ENCODE results near the gene ITGAD. TPM values are rescaled to one million over a fixed set of nuclear protein-coding genes. Genes with fewer than 3 reads are reported as not detected.

Gene ITGAD
- total RNA-seq, 1 donor, result not detected

GRCh38 chr16:31452631-31453106, 59.5 kb downstream of the ITGAD start:
- no peak for TF ChIP-seq CTCF (IDR thresholded peaks at IDR 0.05; ENCODE audit: insufficient read depth, low read depth, low read length)
- H3K4me3 ChIP-seq (ENCODE audit: low read depth, low read length), result no peak overlapping the region
- peak; percentile 91 for DNase-seq (ENCODE audit: low read depth)

- no peak overlapping the region for H3K4me3 ChIP-seq (ENCODE audit: low read depth, low read length)
- DNase-seq (ENCODE audit: low read depth), result peak; percentile 68
- no peak for TF ChIP-seq CTCF (IDR thresholded peaks at IDR 0.05; ENCODE audit: insufficient read depth, low read depth, low read length)
These were observed 60.4 kb downstream of the ITGAD start for GRCh38 chr16:31453255-31454204.

GRCh38 chr16:31455601-31456314, 62.6 kb downstream of the ITGAD start:
- H3K4me3 ChIP-seq (ENCODE audit: low read depth, low read length), result no peak overlapping the region
- DNase-seq (ENCODE audit: low read depth), result no peak
- TF ChIP-seq CTCF (IDR thresholded peaks at IDR 0.05; ENCODE audit: insufficient read depth, low read depth, low read length), result peak; percentile 46

- no peak overlapping the region for H3K4me3 ChIP-seq (ENCODE audit: low read depth, low read length)
- DNase-seq (ENCODE audit: low read depth), result no peak
- TF ChIP-seq CTCF (IDR thresholded peaks at IDR 0.05; ENCODE audit: insufficient read depth, low read depth, low read length), result no peak
These were observed 63.8 kb downstream of the ITGAD start for GRCh38 chr16:31456988-31457360.

- peak; percentile 21 for TF ChIP-seq CTCF (IDR thresholded peaks at IDR 0.05; ENCODE audit: insufficient read depth, low read depth, low read length)
- DNase-seq (ENCODE audit: low read depth), result peak; percentile 60
- H3K4me3 ChIP-seq (ENCODE audit: low read depth, low read length), result peak overlapping the region; percentile 78
These were observed 65.1 kb downstream of the ITGAD start for GRCh38 chr16:31458073-31458843.
